Measurements from ENCODE around the gene CD300LF. TPM values are rescaled to one million over a fixed set of nuclear protein-coding genes. Genes with fewer than 3 reads are reported as not detected.

CD300LF gene
- total RNA-seq: 1 to 10 TPM in 2 of 4 donors, not detected in 2; 1.1 to 1.7 TPM

GRCh38 chr17:74712756-74713155, at the start of gene CD300LF:
Gene CD300LF, minus strand, starts transcription at chr17:74712923. Its CDS starts 57 bp downstream, at chr17:74712866.
- Histone ChIP-seq H3K4me3 (peak within 1 kb of the TSS in 1 of 4 donors; percentile 10), H3K36me3 (no peaks in the 10 kb centered on the region), H3K9me3 (no peaks in the 10 kb centered on the region), H3K27ac (peak within 1 kb of the TSS in 1 of 4 donors; percentile 9), H3K4me1 (peaks cover 0 to 6% (median 0%) of the 10 kb centered on the region in 4 donors), H3K27me3 (no peaks in the 10 kb centered on the region)
- DNase-seq: peak in 2 of 3 donors; percentile 52 to 61
- TF ChIP-seq CTCF (IDR thresholded peaks at IDR 0.05) (no peak), POLR2A (IDR thresholded peaks at IDR 0.05) (no peak)

DNA sequence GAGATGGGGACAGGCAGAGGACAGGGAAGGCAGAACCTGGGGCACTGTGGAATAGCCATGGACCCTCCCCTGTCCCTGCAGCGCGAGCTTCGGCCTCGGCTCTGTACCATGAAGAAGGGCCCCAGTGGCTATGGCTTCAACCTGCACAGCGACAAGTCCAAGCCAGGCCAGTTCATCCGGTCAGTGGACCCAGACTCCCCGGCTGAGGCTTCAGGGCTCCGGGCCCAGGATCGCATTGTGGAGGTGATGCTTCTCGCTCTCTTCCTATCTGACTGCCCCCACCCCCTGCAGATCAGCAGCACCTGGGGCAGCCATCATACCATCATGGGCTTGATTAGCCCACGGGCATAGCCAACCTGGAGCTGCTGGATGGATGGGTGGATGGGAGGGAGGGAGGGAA, 49.2 kb upstream of the CD300LF start:
- Histone ChIP-seq H3K9me3 (no peaks in the 10 kb centered on the region), H3K27ac (peak overlapping the region in 2 of 4 donors; percentile 83 to 88), H3K27me3 (no peaks in the 10 kb centered on the region), H3K36me3 (peaks cover 0 to 2% (median 0%) of the 10 kb centered on the region in 3 donors), H3K4me1 (peaks cover 36 to 86% (median 40%) of the 10 kb centered on the region in 4 donors), H3K4me3 (no peak overlapping the region)
- peak in 1 of 3 donors; percentile 44 for DNase-seq
- TF ChIP-seq POLR2A (IDR thresholded peaks at IDR 0.05) (no peak), CTCF (IDR thresholded peaks at IDR 0.05) (no peak)

DNA sequence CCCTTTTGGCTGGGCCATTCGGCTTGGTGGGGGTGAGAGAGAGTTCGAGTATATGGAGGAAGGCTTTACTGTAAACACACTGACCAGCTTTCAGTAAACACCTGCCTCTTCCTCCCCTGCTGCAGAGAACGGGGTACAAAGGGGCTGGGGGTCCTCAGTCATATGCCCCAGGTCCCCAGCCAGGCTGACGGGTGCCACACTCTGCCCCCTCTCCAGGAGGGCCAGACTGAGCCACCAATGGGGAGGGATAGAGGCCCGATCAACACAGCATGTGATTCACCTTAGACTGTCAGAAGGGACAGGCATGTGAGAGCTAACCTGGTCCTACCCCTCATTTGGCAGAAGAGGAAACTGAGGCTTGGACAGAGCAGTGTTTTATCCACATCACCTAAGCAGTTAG, 48.7 kb upstream of the CD300LF start:
- H3K4me3 ChIP-seq: no peak overlapping the region
- H3K27me3 ChIP-seq: no peaks in the 10 kb centered on the region
- H3K27ac ChIP-seq: peak overlapping the region in 2 of 4 donors; percentile 74 to 88
- no peaks in the 10 kb centered on the region for H3K9me3 ChIP-seq
- no peak for DNase-seq
- no peaks in the 10 kb centered on the region for H3K36me3 ChIP-seq
- TF ChIP-seq POLR2A (IDR thresholded peaks at IDR 0.05): no peak
- no peak for TF ChIP-seq CTCF (IDR thresholded peaks at IDR 0.05)
- peaks cover 36 to 86% (median 43%) of the 10 kb centered on the region in 4 donors for H3K4me1 ChIP-seq

DNA sequence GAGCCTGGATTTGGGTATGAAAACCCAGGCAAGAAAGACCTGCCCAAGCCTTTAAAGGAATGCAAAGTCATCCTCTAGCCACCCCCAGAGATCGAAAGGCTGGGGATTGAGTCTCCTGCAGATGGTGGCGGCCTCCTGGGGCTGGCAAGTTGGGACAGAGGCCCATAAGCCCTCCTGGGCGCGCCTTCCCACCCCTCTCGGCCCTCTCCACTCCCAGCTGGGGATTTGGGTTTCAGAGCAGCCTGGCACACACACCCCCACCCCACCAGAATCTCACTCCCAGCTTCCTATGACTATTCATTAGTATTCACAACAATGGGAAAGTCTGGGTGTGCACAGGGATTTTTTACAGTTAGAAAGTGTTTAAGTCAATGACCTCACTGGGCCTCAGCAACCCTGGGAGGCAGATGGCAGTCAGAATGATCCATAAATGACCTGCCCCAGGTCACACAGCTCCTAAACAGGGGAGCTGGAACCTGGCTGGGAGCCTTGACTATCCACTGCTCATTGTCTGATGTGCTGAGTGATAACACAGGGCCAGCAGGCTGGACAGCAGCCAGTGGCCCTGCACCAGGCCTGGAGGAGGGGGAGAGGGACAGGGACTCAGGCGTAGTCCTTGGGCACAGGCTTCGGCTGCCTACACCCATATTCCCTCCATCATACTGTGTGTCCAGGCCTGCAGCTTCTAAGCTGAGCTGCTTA, 47.8 kb upstream of the CD300LF start:
- peak overlapping the region; percentile 25 to 88 (median 55) for H3K27ac ChIP-seq
- no peaks in the 10 kb centered on the region for H3K36me3 ChIP-seq
- TF ChIP-seq POLR2A (IDR thresholded peaks at IDR 0.05) (no peak), CTCF (IDR thresholded peaks at IDR 0.05) (no peak)
- no peaks in the 10 kb centered on the region for H3K9me3 ChIP-seq
- peaks cover 36 to 83% (median 43%) of the 10 kb centered on the region in 4 donors for H3K4me1 ChIP-seq
- no peaks in the 10 kb centered on the region for H3K27me3 ChIP-seq
- peak overlapping the region in 2 of 4 donors; percentile 9 to 32 for H3K4me3 ChIP-seq
- peak in 1 of 3 donors; percentile 53 for DNase-seq

GRCh38 chr17:74759941-74760340, 47.2 kb upstream of the CD300LF start:
- no peaks in the 10 kb centered on the region for H3K27me3 ChIP-seq
- peak in 1 of 3 donors; percentile 66 for DNase-seq
- H3K27ac ChIP-seq: peak overlapping the region; percentile 36 to 88 (median 68)
- H3K36me3 ChIP-seq: peaks cover 0 to 1% (median 0%) of the 10 kb centered on the region in 3 donors
- no peak for TF ChIP-seq POLR2A (IDR thresholded peaks at IDR 0.05)
- TF ChIP-seq CTCF (IDR thresholded peaks at IDR 0.05): no peak
- peaks cover 36 to 83% (median 43%) of the 10 kb centered on the region in 4 donors for H3K4me1 ChIP-seq
- no peaks in the 10 kb centered on the region for H3K9me3 ChIP-seq
- H3K4me3 ChIP-seq: peak overlapping the region in 2 of 4 donors; percentile 25 to 32
